ENCODE results near the gene MAP4K1.

The MAP4K1 gene

GRCh38 chr19:38619361-38620174 lies 1.8 kb upstream of the MAP4K1 start (continued):
- TF ChIP-seq PRDM6 (tag by site-specific recombination; IDR thresholded peaks at IDR 0.05) (no peak), ZNF571 (tag by site-specific recombination; IDR thresholded peaks at IDR 0.05) (no peak), SP2 (tag by site-specific recombination; IDR thresholded peaks at IDR 0.05) (no peak), ZNF48 (tag by site-specific recombination; IDR thresholded peaks at IDR 0.05) (no peak), ZNF18 (tag by site-specific recombination; IDR thresholded peaks at IDR 0.05) (no peak), HOXC10 (CRISPR knock-in tag; IDR thresholded peaks at IDR 0.05) (no peak), ZFP37 (tag by site-specific recombination; IDR thresholded peaks at IDR 0.05) (peak; percentile 26; the same call in 1 of the 2 replicates), ZSCAN18 (tag by site-specific recombination; IDR thresholded peaks at IDR 0.05) (no peak), EGR2 (tag by site-specific recombination; IDR thresholded peaks at IDR 0.05; ENCODE audit: low read depth) (no peak), REPIN1 (tag by site-specific recombination; IDR thresholded peaks at IDR 0.05; ENCODE audit: low read depth) (no peak), GLI2 (tag by site-specific recombination; IDR thresholded peaks at IDR 0.05; ENCODE audit: borderline replicate concordance, low read depth) (no peak), CTCF (tag by site-specific recombination; IDR thresholded peaks at IDR 0.05) (0 out of 2 replicates have a peak, but pooled peaks have one; percentile 10), RBAK (tag by site-specific recombination; IDR thresholded peaks at IDR 0.05) (no peak; the same call in 1 of the 2 replicates), ZNF488 (tag by site-specific recombination; IDR thresholded peaks at IDR 0.05) (no peak), ZNF521 (tag by site-specific recombination; IDR thresholded peaks at IDR 0.05) (no peak), ZNF76 (tag by site-specific recombination; IDR thresholded peaks at IDR 0.05; ENCODE audit: borderline replicate concordance, low read depth) (peak; percentile 45; the same call in 1 of the 2 replicates), ZBTB10 (tag by site-specific recombination; IDR thresholded peaks at IDR 0.05) (no peak), ZNF585B (tag by site-specific recombination; IDR thresholded peaks at IDR 0.05) (no peak), ZBTB44 (tag by site-specific recombination; IDR thresholded peaks at IDR 0.05) (no peak), KLF10 (tag by site-specific recombination; IDR thresholded peaks at IDR 0.05) (no peak), ZNF133 (tag by site-specific recombination; IDR thresholded peaks at IDR 0.05) (no peak), ZNF621 (tag by site-specific recombination; IDR thresholded peaks at IDR 0.05) (no peak), ZNF394 (tag by site-specific recombination; IDR thresholded peaks at IDR 0.05; ENCODE audit: borderline replicate concordance) (no peak), ZNF398 (tag by site-specific recombination; IDR thresholded peaks at IDR 0.05) (no peak), ZNF121 (tag by site-specific recombination; IDR thresholded peaks at IDR 0.05) (no peak)
